IPS DF 6.9 (cell line): ENCODE measurements around the gene VAMP2.

Experiments
- DNase-seq: peaks from one replicate; pipeline ENCODE4 v3.0.0-alpha.2; 2013; ENCODE audit warnings: low read depth, low spot score
- H3K27ac ChIP-seq: one replicate; pipeline ENCODE4 v1.5.1; 2013; ENCODE audit warnings: low read length, control low read depth
- H3K27me3 ChIP-seq: 2 replicates; pipeline ENCODE4 v1.6.1; 2013; ENCODE audit warnings: mild to moderate bottlenecking, low read length; ENCODE audit not compliant: control insufficient read depth, insufficient read depth
- H3K36me3 ChIP-seq: 2 replicates; pipeline ENCODE4 v1.6.1; 2013; ENCODE audit warnings: low read length; ENCODE audit not compliant: control insufficient read depth, insufficient read depth
- H3K4me1 ChIP-seq: 2 replicates; pipeline ENCODE4 v1.6.1; 2013; ENCODE audit warnings: low read length; ENCODE audit not compliant: control insufficient read depth, insufficient read depth
- H3K4me3 ChIP-seq: 2 replicates; pipeline ENCODE4 v1.5.1; 2013; ENCODE audit warnings: mild to moderate bottlenecking, low read length
- H3K9me3 ChIP-seq: 2 replicates; pipeline ENCODE4 v1.6.1; 2013; ENCODE audit warnings: low read length, inconsistent platforms; ENCODE audit not compliant: control insufficient read depth, insufficient read depth
- WGBS: extraction: QIAGEN DNeasy Blood & Tissue Kit; methylation state at CpG from one replicate; pipeline ENCODE4 v1.1.7; 2013; ENCODE audit warnings: mixed read lengths, missing lambda C conversion rate; ENCODE audit not compliant: insufficient read length, insufficient coverage; 5-methylcytosine and 5-hydroxymethylcytosine counted together

VAMP2 gene

DNA sequence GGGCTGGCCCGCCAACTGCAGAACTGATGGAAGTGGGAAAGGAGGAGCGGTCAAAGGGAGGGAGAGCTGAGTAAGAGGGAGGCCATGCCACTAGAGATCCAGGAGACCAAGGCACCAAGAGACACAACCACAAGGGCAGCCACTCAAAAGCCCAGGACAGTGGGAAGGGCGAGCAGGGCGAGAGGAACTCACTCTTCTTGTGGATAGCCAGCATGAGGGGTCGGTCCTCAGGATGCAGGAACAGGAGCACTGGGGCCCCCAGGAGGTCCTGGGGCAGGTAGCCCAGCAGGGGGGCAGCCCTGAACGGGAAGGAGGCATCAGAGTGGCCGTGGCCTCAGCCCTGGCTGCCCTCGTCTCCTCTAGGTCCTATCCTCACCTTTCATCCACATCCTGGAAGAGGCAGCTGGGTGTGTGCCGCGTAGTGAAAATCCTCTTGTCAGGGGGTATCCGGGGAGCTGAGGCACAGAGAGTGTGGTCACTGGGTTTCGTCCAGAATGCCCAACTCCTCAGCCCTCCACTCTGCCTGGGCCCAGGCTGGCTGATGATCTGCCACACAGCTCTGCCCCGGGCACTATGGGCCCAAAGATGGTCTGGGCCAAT lies 14.8 kb downstream of the VAMP2 start:
- Histone ChIP-seq H3K4me1 (peaks cover 6% of the 10 kb centered on the region), H3K4me3 (no peak overlapping the region), H3K27me3 (no peaks in the 10 kb centered on the region), H3K27ac (no peak overlapping the region), H3K9me3 (no peaks in the 10 kb centered on the region), H3K36me3 (peaks cover 43% of the 10 kb centered on the region)
- WGBS = no CpG with 5 or more reads among the region's 13 CpGs
- DNase-seq = no peak

DNA sequence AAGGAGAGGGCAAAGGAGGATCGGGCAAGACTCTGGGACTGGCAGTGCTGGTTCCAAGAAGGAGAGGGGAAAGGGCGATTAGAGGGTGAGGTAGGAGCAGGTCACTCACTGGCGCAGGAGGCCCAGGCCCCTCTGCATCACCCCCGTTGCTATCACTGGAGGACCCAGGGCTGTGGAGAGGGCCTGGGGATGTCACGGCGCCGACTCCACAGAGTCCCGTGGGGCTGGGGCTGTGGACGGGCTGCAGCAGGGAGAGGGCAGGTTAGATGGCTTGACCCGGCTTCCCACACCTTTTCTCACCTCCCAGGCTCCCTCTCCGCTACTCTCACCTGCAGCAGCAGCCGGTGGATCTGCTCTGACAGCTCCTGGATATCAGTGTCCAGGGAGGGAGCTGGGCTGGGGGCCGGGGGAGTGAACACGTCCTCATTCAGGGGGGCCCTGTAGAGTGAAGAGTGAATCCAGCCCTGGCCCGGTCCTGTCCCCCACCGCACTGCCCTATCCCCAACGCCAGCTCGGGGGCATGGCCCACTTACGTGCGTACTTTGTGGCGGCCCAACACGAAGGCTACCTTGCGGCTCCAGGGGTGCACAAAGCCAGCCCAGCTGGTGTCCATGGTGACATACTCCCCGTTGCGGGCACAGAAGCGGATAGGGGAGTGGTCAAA lies 15.5 kb downstream of the VAMP2 start:
- DNase-seq = no peak
- Histone ChIP-seq H3K36me3 (peaks cover 44% of the 10 kb centered on the region), H3K4me1 (peaks cover 4% of the 10 kb centered on the region), H3K27me3 (no peaks in the 10 kb centered on the region), H3K27ac (no peak overlapping the region), H3K4me3 (no peak overlapping the region), H3K9me3 (no peaks in the 10 kb centered on the region)
- WGBS = no CpG with 5 or more reads among the region's 26 CpGs

DNA sequence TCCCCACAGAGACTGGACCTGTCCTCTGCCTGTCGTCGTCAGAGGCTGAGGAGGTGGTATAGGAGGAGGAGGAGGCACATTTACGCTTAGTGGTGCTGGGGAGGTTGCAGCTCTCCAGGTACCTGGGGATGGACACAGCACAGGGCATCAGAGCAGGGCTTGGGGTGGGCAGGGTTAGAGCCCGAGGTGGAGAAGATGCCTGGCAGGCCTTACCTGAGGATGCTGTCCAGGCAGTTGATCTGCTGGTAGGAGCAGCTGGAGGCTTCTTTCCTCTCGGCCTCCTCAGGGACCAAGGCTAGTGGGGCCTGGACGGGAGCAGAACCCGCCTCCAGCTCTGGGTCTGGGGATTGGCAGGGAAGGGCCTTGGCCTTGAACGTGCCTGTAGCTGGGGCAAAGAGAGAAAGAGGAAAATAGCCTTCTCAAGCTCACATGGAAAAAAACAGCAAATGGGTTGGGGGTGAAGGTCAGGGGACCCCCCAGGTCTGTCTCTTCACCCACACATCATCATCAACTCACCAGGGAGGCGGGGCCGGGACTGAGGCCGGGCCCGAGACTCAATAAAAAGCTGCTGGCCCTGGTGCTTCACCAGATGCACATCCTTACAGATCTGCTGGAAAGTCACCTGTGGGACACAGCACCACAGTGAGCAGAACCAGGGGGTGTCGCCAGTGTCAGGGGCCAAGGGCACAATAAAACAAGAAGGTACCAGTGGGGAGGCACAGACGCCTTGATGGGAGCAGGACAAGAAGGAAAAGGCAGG lies 16.2 kb downstream of the VAMP2 start:
- Histone ChIP-seq H3K27me3 (no peaks in the 10 kb centered on the region), H3K27ac (no peak overlapping the region), H3K4me1 (peaks cover 4% of the 10 kb centered on the region), H3K4me3 (no peak overlapping the region), H3K36me3 (peaks cover 50% of the 10 kb centered on the region), H3K9me3 (no peaks in the 10 kb centered on the region)
- DNase-seq = no peak
- WGBS = no CpG with 5 or more reads among the region's 14 CpGs

DNA sequence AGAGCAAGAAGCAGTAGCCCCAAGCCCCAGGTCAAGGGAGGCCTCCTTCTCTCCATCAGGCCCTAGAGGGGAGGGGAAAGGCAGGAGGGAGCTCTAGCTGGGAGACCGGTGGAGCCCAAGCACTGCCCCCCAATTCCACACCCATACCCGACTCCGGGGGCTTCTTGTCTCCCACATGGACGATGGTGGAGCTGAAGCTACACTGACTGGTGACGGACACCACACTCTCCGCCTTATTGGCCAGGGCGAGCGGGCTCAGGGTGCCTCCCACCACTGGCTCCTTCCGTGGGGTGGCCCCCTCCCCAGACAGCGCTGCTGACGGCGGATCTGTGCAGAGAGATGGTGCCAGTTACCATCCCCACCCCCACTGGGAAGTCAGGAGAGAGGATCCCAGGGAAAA lies 16.9 kb downstream of the VAMP2 start:
- Histone ChIP-seq H3K9me3 (no peaks in the 10 kb centered on the region), H3K36me3 (peaks cover 54% of the 10 kb centered on the region), H3K4me3 (no peak overlapping the region), H3K4me1 (peaks cover 2% of the 10 kb centered on the region), H3K27ac (no peak overlapping the region), H3K27me3 (no peaks in the 10 kb centered on the region)
- no CpG with 5 or more reads among the region's 12 CpGs for WGBS
- DNase-seq = no peak

DNA sequence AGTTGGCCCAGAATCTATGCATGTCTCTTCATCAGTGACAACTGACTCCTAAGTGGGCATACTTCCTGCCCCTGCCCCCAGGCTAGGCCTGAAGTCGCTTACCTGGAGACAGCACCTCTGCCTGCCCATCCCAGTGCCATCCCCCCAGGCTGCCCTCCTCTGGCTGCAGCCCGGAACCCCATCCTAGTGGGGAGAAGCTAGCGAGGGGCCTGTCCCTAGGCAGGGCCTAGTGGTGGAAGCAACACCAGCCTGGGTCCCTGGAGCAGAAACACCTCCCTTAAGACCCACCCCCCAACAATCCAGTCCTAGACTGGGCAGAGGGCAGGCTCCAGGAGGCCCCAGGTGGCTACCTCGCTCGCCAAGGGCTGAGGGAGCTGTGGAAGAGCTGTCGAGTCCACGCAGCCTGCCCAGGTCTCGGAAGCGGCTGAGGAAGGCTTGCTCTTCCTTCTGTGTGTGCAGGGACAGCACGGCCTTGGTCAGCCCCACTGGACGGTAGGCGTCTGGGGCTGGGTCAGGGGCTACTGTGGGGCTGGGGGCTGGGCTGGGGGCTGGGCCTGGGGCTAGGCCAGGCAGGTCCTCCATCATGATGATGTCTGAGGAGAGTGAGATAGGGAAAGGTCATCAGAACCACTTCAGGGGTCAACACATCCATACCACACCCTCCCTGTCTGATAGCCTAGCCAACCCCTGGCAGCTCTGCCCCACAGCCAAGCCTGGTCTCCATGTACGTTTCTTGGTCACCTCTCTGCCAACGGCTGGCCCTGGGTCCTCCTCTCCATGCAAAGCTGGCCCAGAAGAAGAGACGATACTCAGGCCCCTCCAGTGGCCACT lies 18.1 kb downstream of the VAMP2 start:
- DNase-seq = no peak
- H3K4me3 ChIP-seq = no peak overlapping the region
- no CpG with 5 or more reads among the region's 15 CpGs for WGBS
- no peaks in the 10 kb centered on the region; the same call in 1 of the 2 replicates for H3K4me1 ChIP-seq
- no peaks in the 10 kb centered on the region for H3K9me3 ChIP-seq
- H3K27ac ChIP-seq = no peak overlapping the region
- peaks cover 52% of the 10 kb centered on the region for H3K36me3 ChIP-seq
- H3K27me3 ChIP-seq = no peaks in the 10 kb centered on the region

DNA sequence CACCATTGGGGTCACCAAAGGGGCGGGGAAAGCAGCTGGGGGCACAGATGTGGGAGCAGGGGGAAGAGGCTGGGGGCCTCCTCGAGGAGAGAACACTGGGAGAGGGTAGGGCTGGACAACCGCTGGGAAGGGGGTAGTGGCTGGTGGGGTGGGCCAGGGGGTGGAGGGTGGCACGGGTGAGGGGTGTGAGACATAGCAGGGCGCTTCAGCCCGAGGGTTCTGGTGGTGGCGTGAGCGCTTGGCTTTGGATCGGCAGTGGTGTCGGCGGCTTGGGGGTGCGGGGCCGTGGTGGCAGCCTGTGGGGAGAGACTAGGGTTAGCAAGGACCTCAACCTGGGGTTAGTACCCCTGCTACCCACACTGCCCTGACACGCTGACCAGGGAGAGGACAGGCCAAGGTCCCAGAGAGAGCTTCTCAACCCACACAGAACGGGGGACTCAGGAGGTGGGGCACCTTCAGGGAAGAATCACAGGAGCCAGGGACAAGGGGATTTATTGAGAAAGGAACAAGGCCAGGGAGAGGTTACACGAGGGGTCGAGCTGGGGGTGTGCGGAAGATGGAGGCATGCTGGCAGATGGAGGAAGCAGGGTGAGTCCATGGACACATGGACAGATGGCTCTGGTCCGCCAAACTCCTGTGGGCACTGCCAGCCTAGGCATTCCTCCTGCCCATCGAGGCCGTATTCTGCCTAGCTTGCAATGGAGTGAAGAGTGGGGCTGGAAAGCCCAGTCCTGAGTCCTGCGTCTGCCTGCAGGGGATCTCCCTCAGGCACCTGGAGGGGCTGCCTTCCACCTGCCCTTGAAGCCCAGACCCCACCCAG lies 19.0 kb downstream of the VAMP2 start:
- WGBS = no CpG with 5 or more reads among the region's 22 CpGs

DNA sequence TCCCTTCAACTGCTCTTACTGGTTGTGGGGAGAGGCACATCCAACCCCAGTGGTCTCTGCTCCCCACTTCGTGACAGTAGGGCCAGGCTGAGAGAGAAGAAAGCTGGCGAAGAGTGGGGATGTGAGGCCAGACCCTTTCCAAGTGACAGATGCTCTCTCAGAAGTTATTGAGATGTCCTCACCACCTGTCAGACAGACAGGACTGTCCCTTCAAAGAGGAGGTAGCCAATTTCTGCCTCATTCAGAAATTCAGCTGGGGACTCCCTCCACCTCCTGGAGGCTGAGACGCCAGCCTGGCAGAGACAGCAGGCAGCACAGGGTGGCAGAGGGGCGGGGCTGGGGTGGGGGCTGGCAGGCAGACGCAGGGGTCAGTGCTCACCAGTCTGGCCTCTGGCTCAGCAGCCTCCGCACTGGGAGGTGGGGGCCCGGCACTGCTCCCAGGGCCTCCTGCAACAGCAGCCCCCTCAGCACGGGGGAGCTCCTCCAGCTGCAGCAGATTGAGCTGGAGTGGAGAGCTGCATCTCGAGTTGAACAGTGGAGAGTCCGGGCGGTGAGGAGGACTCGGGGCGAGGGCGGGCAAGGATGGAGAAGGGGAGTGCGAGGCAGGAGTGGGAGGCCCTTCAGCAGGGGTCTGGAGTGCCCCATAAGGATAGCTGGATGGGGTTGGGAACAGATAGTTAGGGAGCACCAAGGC lies 19.7 kb downstream of the VAMP2 start:
- H3K27ac ChIP-seq = no peak overlapping the region
- no peak overlapping the region for H3K4me3 ChIP-seq
- no peaks in the 10 kb centered on the region for H3K9me3 ChIP-seq
- H3K36me3 ChIP-seq = peaks cover 45% of the 10 kb centered on the region
- no peaks in the 10 kb centered on the region; the same call in 1 of the 2 replicates for H3K4me1 ChIP-seq
- H3K27me3 ChIP-seq = no peaks in the 10 kb centered on the region
- WGBS = no CpG with 5 or more reads among the region's 15 CpGs
- no peak for DNase-seq

More for the DNA sequence above, 19.0 kb downstream of the VAMP2 start:
- no peak overlapping the region for H3K4me3 ChIP-seq
- no peak for DNase-seq
- H3K9me3 ChIP-seq = no peaks in the 10 kb centered on the region
- peaks cover 47% of the 10 kb centered on the region for H3K36me3 ChIP-seq
- no peaks in the 10 kb centered on the region; the same call in 1 of the 2 replicates for H3K4me1 ChIP-seq
- H3K27me3 ChIP-seq = no peaks in the 10 kb centered on the region
- no peak overlapping the region for H3K27ac ChIP-seq

DNA sequence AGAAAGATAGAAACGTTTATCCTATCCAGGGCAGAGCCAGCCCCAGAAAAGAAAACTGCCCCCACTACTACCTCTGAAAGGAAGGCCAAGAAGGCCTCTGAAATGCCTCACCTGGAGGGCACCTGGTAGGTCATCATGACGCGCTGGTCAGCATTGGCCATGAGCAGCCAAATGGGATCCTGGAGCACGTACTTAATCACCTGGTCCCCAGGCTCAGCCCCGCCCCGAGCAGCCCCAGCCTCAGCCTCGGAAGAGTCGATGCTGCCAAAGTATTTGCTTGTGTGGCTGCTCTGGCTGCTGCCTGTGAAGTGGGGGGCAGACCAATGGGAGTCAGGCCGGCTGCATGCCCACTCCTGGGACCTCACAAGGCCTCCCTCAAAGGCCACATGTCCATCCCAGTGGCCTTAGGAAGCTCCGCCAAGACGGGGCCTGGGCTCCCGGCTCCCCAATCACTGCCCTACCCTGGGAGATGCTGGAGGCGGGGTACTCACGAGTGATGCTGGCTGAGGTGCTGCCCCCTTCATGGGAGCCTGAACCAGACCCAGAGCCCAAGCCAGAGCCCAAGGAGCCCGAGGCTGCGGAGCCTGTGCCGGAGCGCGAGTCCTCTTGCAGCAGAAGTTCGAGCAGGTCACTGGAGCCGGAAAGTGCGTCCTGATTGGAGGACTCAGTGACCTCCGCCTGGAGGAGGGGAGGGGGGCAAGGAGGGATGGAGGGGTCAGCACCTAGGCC lies 20.4 kb downstream of the VAMP2 start:
- no peaks in the 10 kb centered on the region for H3K27me3 ChIP-seq
- H3K4me3 ChIP-seq = no peak overlapping the region
- no peaks in the 10 kb centered on the region; the same call in 1 of the 2 replicates for H3K4me1 ChIP-seq
- H3K36me3 ChIP-seq = peaks cover 39% of the 10 kb centered on the region
- H3K9me3 ChIP-seq = no peaks in the 10 kb centered on the region
- H3K27ac ChIP-seq = no peak overlapping the region
- DNase-seq = no peak
- no CpG with 5 or more reads among the region's 23 CpGs for WGBS

DNA sequence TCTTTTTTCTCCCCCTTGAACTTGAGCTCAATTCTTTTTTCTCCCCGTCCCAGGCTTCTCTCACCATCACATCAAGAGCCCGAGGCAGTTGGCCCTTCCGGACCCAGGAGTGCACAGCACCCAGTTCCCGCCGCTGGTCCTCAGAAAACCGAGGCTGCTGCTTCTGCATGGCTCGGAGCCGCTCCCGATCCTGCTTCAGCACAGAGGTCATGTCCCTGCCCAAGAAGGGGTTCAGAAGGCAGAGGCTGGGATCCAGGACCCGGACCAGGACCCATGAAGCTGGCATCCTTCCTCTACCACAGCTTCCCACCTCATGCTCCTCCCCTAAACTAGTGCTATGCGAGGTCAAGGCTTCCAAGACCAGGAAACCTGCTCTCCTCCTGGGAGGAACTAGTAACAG lies 21.0 kb downstream of the VAMP2 start:
- Histone ChIP-seq H3K4me3 (no peak overlapping the region), H3K27ac (no peak overlapping the region), H3K4me1 (no peaks in the 10 kb centered on the region; the same call in 1 of the 2 replicates), H3K36me3 (peaks cover 33% of the 10 kb centered on the region), H3K9me3 (no peaks in the 10 kb centered on the region), H3K27me3 (no peaks in the 10 kb centered on the region)
- no peak for DNase-seq
- no CpG with 5 or more reads among the region's 11 CpGs for WGBS
